A549 (cell line): ENCODE measurements around the gene KCNG1. TPM values are rescaled to one million over a fixed set of nuclear protein-coding genes. Genes with fewer than 3 reads are reported as not detected.

ENCODE experiments used
- ATAC-seq, 2 experiments: fragments of 200-7000 bp in 1 of 2; fragments of >200 bp in 1 of 2; cut with Nextera tagmentation in 1 of 2; cut with Tn5 transposase in 1 of 2; 3 replicates each; pipeline versions ENCODE4 v1.8.0 to v1.9.1; 2018 to 2020; ENCODE audit warnings: mild to moderate bottlenecking in 1 of 2, moderate library complexity in 1 of 2
- CTCF ChIA-PET: fragments of 300-600 bp; sonication (Branson Sonifier 250); formaldehyde crosslinking; extraction: SDS; loops from one replicate; lab custom pipeline; 2021; ENCODE audit warnings: antibody characterized with exemption, inconsistent platforms; lab: Yijun Ruan, JAX
- POLR2A ChIA-PET: fragments of 350-600 bp; formaldehyde crosslinking; extraction: SDS; loops from one replicate; lab custom pipeline; 2021; ENCODE audit warnings: antibody characterized with exemption, inconsistent platforms; lab: Yijun Ruan, JAX
- DNase-seq, 2 experiments: peaks; one replicate each; pipeline versions ENCODE4 v3.0.0 to v3.0.0-alpha.2; 2011 to 2016; ENCODE audit warnings: low read depth in 1 of 2, low spot score in 1 of 2
- FAIRE-seq: peaks from 2 replicates; lab custom pipeline; 2011; peaks lifted over from hg19 to GRCh38; lab: Jason Lieb, UNC
- H3K27ac ChIP-seq, 2 experiments: fragments of >200 bp; sonication (Bioruptor Twin); formaldehyde crosslinking; 3 replicates each; pipeline ENCODE4 v1.5.1; 2016 to 2017
- H3K4me1 ChIP-seq: fragments of >200 bp; sonication (Bioruptor Twin); formaldehyde crosslinking; 3 replicates; pipeline ENCODE4 v1.6.1; 2016
- H3K4me2 ChIP-seq: fragments of >200 bp; sonication (Bioruptor Twin); formaldehyde crosslinking; 3 replicates; pipeline ENCODE4 v1.6.1; 2016
- H3K4me3 ChIP-seq: fragments of >200 bp; sonication (Bioruptor Twin); formaldehyde crosslinking; 3 replicates; pipeline ENCODE4 v1.5.1; 2016
- H3K9me3 ChIP-seq: fragments of >200 bp; sonication (Bioruptor Twin); formaldehyde crosslinking; 3 replicates; pipeline ENCODE4 v1.6.1; 2016
- BHLHE40 ChIP-seq: IDR thresholded peaks from 2 replicates; pipeline ENCODE4 v1.6.1; 2012; ENCODE audit warnings: low read depth, low read length, inconsistent platforms
- CEBPB ChIP-seq, 2 experiments: fragments of >200 bp in 1 of 2; sonication (Bioruptor Twin) in 1 of 2; formaldehyde crosslinking in 1 of 2; IDR thresholded peaks; 2 replicates each; pipeline ENCODE4 v1.6.1; 2012 to 2016
- E2F6 ChIP-seq: IDR thresholded peaks from 2 replicates; pipeline ENCODE4 v1.6.1; 2012; ENCODE audit warnings: low read depth, borderline replicate concordance
- FOXS1 ChIP-seq: fragments of 250-450 bp; sonication (Bioruptor Pico); IDR thresholded peaks from 2 replicates; pipeline ENCODE4 v1.5.0; 2020; ENCODE audit warnings: mild to moderate bottlenecking, moderate library complexity
- HDAC2 ChIP-seq: fragments of 200-600 bp; sonication (generic); IDR thresholded peaks from 2 replicates; pipeline ENCODE4 v1.6.1; 2016
- HOXB13 ChIP-seq: fragments of 250-450 bp; sonication (Bioruptor Pico); IDR thresholded peaks from 2 replicates; pipeline ENCODE4 v1.5.0; 2020; ENCODE audit warnings: low read depth, mild to moderate bottlenecking, moderate library complexity
- HOXB5 ChIP-seq: fragments of 250-450 bp; sonication (Bioruptor Pico); IDR thresholded peaks from 2 replicates; pipeline ENCODE4 v1.5.0; 2020; ENCODE audit warnings: mild to moderate bottlenecking, moderate library complexity
- JUN ChIP-seq, 2 experiments: fragments of >200 bp; sonication (Bioruptor Twin); formaldehyde crosslinking; IDR thresholded peaks; 2 replicates in 1 of 2; 3 replicates in 1 of 2; pipeline ENCODE4 v1.6.1; 2016 to 2017
- MAX ChIP-seq: IDR thresholded peaks from 2 replicates; pipeline ENCODE4 v1.6.1; 2012
- MAZ ChIP-seq: fragments of 150-350 bp; IDR thresholded peaks from 2 replicates; pipeline ENCODE4 v1.6.1; 2014; ENCODE audit warnings: antibody characterized with exemption, low read depth, low read length, borderline replicate concordance
- NPAS2 ChIP-seq: fragments of 250-450 bp; sonication (Bioruptor Pico); IDR thresholded peaks from 2 replicates; pipeline ENCODE4 v1.8.0; 2022; ENCODE audit warnings: mild to moderate bottlenecking, moderate library complexity, borderline replicate concordance
- PBX3 ChIP-seq: IDR thresholded peaks from 2 replicates; pipeline ENCODE4 v1.6.1; 2012
- POLR2A ChIP-seq: IDR thresholded peaks from 2 replicates; pipeline ENCODE4 v1.6.1; 2012; ENCODE audit warnings: mild to moderate bottlenecking, low read length
- RARB ChIP-seq: fragments of 250-450 bp; sonication (Bioruptor Pico); IDR thresholded peaks from 2 replicates; pipeline ENCODE4 v1.8.0; 2021; ENCODE audit warnings: mild to moderate bottlenecking, moderate library complexity
- RCOR1 ChIP-seq: fragments of 150-350 bp; IDR thresholded peaks from 2 replicates; pipeline ENCODE4 v1.6.1; 2014; ENCODE audit warnings: antibody characterized with exemption, low read length, low read depth
- REST ChIP-seq: fragments of 200-600 bp; sonication (generic); IDR thresholded peaks from 2 replicates; pipeline ENCODE4 v1.6.1; 2016; ENCODE audit warnings: antibody characterized with exemption, mild to moderate bottlenecking, moderate library complexity
- TP53 ChIP-seq: fragments of 250-450 bp; sonication (Bioruptor Pico); IDR thresholded peaks from 2 replicates; pipeline ENCODE4 v1.5.0; 2021; ENCODE audit warnings: mild to moderate bottlenecking, moderate library complexity
- WGBS: methylation state at CpG from one replicate; pipeline ENCODE4 v1.1.6; 2017; ENCODE audit errors: missing lambda C conversion rate; 5-methylcytosine and 5-hydroxymethylcytosine counted together
- polyA plus RNA-seq, 4 experiments: library from polyadenylated mRNA; depleted of rRNA in 3 of 4; stranded (reverse); fragments of >200 nt; fragmentation: RNase III in 1 of 4; extraction: RNeasy Plus Mini Kit Qiagen cat#74134 plus additional on column Dnase treatment in 1 of 4; gene quantifications; 2 replicates in 3 of 4; 3 replicates in 1 of 4; pipeline ENCODE4 v1.2.3, GENCODE V29; 2011 to 2017

KCNG1 gene
- polyA plus RNA-seq, 2 of the 4 experiments (the other 2 are of a cell fraction), result 8.5 to 12.3 TPM

- TF ChIP-seq REST (no peak), MAZ (no peak), TP53 (CRISPR knock-in tag) (no peak), BHLHE40 (no peak), FOXS1 (CRISPR knock-in tag) (no peak), POLR2A (no peak)
Measured at GRCh38 chr20:51034988-51035656, 12.2 kb upstream of the KCNG1 start (continued).

GRCh38 chr20:51034476-51034875 lies 11.6 kb upstream of the KCNG1 start:
- DNase-seq (no peak), FAIRE-seq (no peak), ATAC-seq (no peak)
- CTCF ChIA-PET, result interaction anchor here (0.7 to 3.7 kb wide), 10 partner anchors 8 to 273 kb away, joined by 3 to 15 read pairs (median 3); partner anchors contain the start of gene ADNP
- peaks cover 26% of the 10 kb centered on the region for H3K4me1 ChIP-seq
- no peak overlapping the region for H3K4me3 ChIP-seq
- 89% methylated on average over 2 of the region's 2 CpGs for WGBS
- POLR2A ChIA-PET, result no interaction called here
- peaks cover 6% of the 10 kb centered on the region; the same call in 2 of the 3 replicates for H3K9me3 ChIP-seq
- peak overlapping the region; percentile 45; the same call in 1 of the 3 replicates for H3K4me2 ChIP-seq
- TF ChIP-seq MAX (no peak), HDAC2 (no peak), NPAS2 (no peak), BHLHE40 (no peak), RCOR1 (no peak), TP53 (CRISPR knock-in tag) (no peak), RARB (CRISPR knock-in tag) (no peak), PBX3 (no peak), HOXB5 (CRISPR knock-in tag) (no peak), CEBPB (IDR thresholded peaks at IDR 0.05) (no peak), JUN (IDR thresholded peaks at IDR 0.05) (no peak), E2F6 (no peak), HOXB13 (CRISPR knock-in tag) (no peak)
- H3K27ac ChIP-seq, result peak overlapping the region; percentile 87 to 91
